Mononuclear cell (primary cell): ENCODE measurements around the gene PRDM16. TPM values are rescaled to one million over a fixed set of nuclear protein-coding genes. Genes with fewer than 3 reads are reported as not detected.
"Not testable (repeated sequence)": the region's sequence is repeated elsewhere in the genome, so short reads cannot be mapped to it uniquely, and the experiment has no call there.

Experiments
- H3K27me3 ChIP-seq: 2 replicates; pipeline ENCODE4 v1.6.0; 2011; ENCODE audit warnings: low read length, control low read depth; ENCODE audit not compliant: insufficient read depth
- H3K4me1 ChIP-seq: 2 replicates; pipeline ENCODE4 v1.5.1; 2011; ENCODE audit warnings: mild to moderate bottlenecking, low read length, control low read depth; ENCODE audit not compliant: insufficient read depth
- H3K4me3 ChIP-seq: 2 replicates; pipeline ENCODE4 v1.5.1; 2011; ENCODE audit warnings: mild to moderate bottlenecking, low read length, moderate library complexity
- H3K9me3 ChIP-seq: 2 replicates; pipeline ENCODE4 v1.5.1; 2011; ENCODE audit warnings: low read depth, mild to moderate bottlenecking, control low read depth, low read length
- total RNA-seq: library from RNA; depleted of rRNA; stranded (reverse); fragments of >200 nt; gene quantifications from one replicate; pipeline ENCODE4 v1.2.3, GENCODE V29; 2012

The PRDM16 gene
- total RNA-seq, 1 donor = not detected

DNA sequence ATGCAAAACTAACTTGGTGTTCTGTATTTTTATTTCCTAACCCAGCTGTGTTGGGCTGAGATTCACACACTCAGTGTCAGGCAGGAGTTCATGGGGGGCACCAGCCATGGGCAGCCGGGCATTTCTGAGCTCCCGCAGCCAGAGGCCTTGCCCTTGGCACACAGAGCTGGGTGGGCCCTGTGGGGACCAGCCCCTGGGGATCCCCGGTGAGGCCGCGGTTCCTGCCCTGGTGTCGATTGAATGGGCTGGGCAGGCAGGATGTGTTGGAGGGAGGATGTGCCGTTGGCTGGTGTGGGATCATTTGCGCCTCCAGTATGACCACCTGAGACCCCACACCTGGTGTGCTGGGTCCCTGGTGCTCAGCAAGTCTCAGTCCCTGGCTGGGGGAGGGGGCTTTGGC is 91.0 kb downstream of the PRDM16 start:
- Histone ChIP-seq H3K27me3 (peaks cover 11% of the 10 kb centered on the region), H3K9me3 (no peaks in the 10 kb centered on the region), H3K4me3 (no peak overlapping the region), H3K4me1 (no peaks in the 10 kb centered on the region)

- Histone ChIP-seq H3K4me1 (no peaks in the 10 kb centered on the region), H3K9me3 (no peaks in the 10 kb centered on the region), H3K4me3 (no peak overlapping the region), H3K27me3 (peaks cover 4% of the 10 kb centered on the region)
Observed at GRCh38 chr1:3160647-3161145, 91.7 kb downstream of the PRDM16 start.

- peaks cover 1% of the 10 kb centered on the region for H3K27me3 ChIP-seq
- no peak overlapping the region for H3K4me3 ChIP-seq
- H3K4me1 ChIP-seq = no peaks in the 10 kb centered on the region
- H3K9me3 ChIP-seq = no peaks in the 10 kb centered on the region
Observed at GRCh38 chr1:3161176-3161840, 92.3 kb downstream of the PRDM16 start.

GRCh38 chr1:3162322-3162882 is 93.4 kb downstream of the PRDM16 start:
- no peak overlapping the region for H3K4me3 ChIP-seq
- H3K27me3 ChIP-seq = no peaks in the 10 kb centered on the region
- no peaks in the 10 kb centered on the region for H3K4me1 ChIP-seq
- H3K9me3 ChIP-seq = no peaks in the 10 kb centered on the region

DNA sequence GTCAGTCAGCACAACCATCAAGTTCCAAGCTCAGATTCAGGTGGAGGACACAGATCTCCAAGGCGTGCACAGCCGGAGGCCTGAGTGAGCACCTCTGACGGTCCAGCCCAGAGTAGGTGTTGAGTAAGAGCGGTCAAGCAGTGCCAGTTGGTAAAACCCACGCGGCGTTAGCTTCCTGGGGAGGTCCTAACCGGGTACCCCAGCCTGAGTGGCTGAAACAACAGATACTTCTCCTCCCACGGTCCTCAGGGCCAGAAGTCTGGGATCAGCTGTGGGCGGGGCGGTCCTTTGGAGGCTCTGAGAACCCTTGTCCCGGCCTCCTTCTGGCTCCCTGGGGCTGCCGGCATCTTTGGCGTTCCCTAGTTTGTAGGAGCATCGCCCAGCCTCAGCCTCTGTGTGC is 94.4 kb downstream of the PRDM16 start:
- H3K4me1 ChIP-seq = no peaks in the 10 kb centered on the region
- no peaks in the 10 kb centered on the region for H3K27me3 ChIP-seq
- no peak overlapping the region for H3K4me3 ChIP-seq
- no peaks in the 10 kb centered on the region for H3K9me3 ChIP-seq

DNA sequence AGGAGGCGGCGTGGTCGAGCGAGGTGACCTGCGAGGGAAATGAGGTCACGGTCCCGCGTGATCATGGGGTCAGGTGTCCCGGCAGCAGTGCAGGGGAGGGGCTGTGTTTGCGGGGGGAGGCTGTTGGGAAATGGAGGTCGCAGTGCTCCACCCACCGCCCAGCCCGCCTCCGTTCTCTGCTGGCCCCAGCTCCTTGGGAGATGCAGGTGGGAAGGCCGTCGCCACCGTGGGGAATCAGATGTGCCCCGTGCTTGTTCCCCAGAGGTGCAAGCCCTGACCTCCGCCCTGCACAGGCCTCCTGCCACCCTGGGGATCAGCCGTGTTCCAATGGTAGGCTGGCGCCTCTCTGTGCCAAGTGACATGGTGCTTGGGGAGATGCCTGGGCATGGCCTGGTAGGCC is 95.7 kb downstream of the PRDM16 start:
- Histone ChIP-seq H3K9me3 (no peaks in the 10 kb centered on the region), H3K27me3 (no peaks in the 10 kb centered on the region), H3K4me1 (no peaks in the 10 kb centered on the region), H3K4me3 (no peak overlapping the region)

- not testable (repeated sequence) for H3K4me3 ChIP-seq, H3K9me3 ChIP-seq, H3K4me1 ChIP-seq, H3K27me3 ChIP-seq
Observed at GRCh38 chr1:3165189-3165588, 96.2 kb downstream of the PRDM16 start.

DNA sequence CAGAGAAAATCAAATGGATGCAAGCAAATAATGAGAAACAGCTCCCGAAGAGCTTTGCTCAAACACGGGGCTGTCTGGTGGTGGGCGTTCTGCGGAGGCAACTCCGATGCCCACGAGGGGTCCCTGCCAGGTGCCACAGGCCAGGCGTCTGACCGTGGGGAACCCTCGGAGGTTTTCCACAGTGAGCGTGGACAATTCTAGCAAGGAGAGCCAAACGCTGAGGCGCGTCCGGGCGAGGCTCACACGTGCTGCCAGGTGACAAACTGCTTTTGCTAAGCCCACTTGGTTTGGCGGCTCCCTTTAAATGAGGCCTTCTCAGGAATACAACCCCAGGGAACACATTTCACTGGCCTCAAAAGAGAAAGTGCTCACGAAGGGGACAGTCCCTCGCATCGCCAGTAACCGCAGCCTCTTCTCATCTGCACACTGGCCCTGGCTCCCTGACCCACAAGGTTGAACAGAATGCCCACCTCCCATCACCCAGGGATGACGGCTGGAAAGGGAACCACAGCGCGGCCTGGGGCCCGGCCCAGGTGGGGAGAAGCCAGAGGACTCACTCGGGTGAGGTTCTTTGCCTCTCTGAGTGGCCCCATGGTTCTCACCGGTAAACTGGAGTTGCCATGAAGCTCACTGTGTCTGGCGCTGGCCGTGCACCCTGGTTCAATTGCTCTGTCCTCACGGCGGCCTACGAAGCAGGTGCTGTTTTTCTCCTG is 97.4 kb downstream of the PRDM16 start:
- Histone ChIP-seq H3K4me1 (peaks cover 12% of the 10 kb centered on the region), H3K27me3 (no peaks in the 10 kb centered on the region), H3K4me3 (no peak overlapping the region), H3K9me3 (no peaks in the 10 kb centered on the region)

DNA sequence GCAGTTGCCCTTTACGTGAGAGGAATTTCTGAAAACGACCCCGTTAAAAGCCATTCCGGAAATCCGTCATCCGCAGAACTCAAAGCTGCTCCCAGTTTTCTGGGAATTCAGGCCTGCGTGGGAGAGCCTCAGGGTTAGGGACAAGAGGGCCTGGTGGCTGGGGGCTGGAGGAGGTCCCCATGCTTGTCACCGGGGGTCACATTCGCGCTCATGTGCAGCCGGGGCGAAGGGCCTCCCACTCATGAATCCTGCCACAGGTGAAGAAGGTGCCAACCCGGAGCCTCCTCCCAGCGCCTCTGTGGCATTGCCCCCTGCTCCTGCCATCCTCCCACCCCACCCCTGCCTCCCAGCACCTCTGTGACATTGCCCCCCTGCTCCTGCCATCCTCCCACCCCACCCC is 98.3 kb downstream of the PRDM16 start:
- Histone ChIP-seq H3K27me3 (no peaks in the 10 kb centered on the region), H3K9me3 (no peaks in the 10 kb centered on the region)

DNA sequence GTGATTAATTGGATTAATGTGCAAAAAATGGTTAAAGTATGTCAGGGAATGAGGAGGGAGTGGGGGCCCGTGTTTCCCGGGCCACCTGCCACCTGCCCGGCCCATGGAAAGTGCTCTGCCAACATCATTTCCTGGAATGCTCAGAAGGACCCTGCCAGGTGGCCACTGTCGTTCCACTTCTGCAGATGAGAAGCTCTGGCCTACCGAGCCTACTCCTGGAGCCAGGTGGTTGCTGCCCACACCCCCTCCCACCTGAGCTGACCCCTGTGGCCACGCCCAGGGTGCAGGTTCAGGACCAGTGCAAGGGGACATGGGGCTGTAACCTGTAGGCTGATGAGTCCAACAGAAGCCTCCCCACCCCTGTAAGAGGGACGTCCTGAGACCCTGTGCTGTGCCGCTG is 99.7 kb downstream of the PRDM16 start:
- no peaks in the 10 kb centered on the region for H3K9me3 ChIP-seq
- H3K4me3 ChIP-seq = no peak overlapping the region
- no peaks in the 10 kb centered on the region for H3K27me3 ChIP-seq
- H3K4me1 ChIP-seq = peaks cover 15% of the 10 kb centered on the region

More for the DNA sequence above, 98.3 kb downstream of the PRDM16 start:
- peaks cover 15% of the 10 kb centered on the region for H3K4me1 ChIP-seq
- H3K4me3 ChIP-seq = no peak overlapping the region

DNA sequence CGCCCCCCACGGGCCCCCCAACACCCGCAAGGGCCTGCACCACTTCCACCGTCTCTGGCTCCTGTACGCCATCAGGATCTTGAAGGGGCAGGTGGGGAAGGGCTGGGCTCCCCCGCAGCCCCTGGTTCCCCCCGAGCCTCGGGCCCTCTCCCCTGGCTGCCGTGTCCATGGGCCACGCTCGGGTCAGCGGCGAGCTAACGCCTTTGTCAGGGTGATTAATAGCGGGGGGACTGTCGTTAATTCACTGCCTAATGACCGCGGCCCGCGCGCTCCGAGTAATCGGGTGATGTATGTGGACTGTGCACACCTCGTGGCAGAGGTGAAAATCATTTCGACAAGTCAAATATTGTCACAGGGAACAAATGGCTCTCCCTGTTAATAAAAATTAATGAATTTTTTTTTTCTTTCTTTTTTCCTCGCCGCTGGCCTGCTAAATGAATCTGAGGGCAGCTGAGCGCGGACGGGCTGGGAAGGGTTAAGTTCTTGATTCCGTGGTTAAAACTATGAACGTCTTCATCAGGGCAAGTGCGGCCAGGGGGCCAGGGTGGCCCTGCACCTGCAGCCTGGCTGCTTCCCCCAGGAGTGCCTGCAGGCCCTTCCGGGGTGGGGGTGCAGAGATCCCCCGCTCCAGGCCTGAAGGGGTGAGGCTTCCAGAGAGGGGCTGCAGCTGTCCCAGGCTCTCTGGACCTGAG is 100.8 kb downstream of the PRDM16 start:
- Histone ChIP-seq H3K27me3 (no peaks in the 10 kb centered on the region), H3K4me1 (peaks cover 19% of the 10 kb centered on the region)

GRCh38 chr1:3170561-3171453 is 101.8 kb downstream of the PRDM16 start:
- H3K27me3 ChIP-seq = no peaks in the 10 kb centered on the region
- H3K9me3 ChIP-seq = no peaks in the 10 kb centered on the region
- H3K4me3 ChIP-seq = no peak overlapping the region
- peaks cover 27% of the 10 kb centered on the region for H3K4me1 ChIP-seq

More for the DNA sequence above, 100.8 kb downstream of the PRDM16 start:
- no peaks in the 10 kb centered on the region for H3K9me3 ChIP-seq
- no peak overlapping the region for H3K4me3 ChIP-seq

DNA sequence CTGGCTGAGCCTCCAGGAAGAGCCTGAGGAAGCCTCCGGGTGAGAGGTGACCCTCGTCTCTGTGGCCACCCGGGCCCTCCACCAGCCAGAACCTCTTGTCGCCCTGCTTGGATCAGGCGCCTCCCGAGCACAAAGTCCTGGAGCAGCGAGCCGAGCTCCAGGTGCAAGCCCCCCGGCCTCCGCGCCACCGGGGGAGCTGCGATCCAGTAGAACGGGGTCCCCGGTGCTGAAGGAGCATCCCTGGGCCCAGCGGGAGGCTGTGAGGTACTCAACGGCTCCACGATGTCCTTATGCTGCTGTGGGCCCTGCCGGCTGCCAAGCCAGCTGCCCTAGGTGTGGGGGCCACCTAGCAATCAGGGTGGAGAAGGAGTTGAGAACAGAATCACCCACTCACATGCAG is 102.8 kb downstream of the PRDM16 start:
- no peaks in the 10 kb centered on the region for H3K27me3 ChIP-seq
- no peak overlapping the region for H3K4me3 ChIP-seq
- H3K9me3 ChIP-seq = no peaks in the 10 kb centered on the region
- peaks cover 27% of the 10 kb centered on the region for H3K4me1 ChIP-seq
